Natural killer cell (primary cell): Measurements from ENCODE around the gene TGIF2. TPM values are rescaled to one million over a fixed set of nuclear protein-coding genes. Genes with fewer than 3 reads are reported as not detected.

Experiments
- ATAC-seq, 3 donors: fragments of 150-1000 bp in 2 of 3; fragments of 200-7000 bp in 1 of 3; cut with Tn5 transposase; 1 replicate in 1 of 3; 2 replicates in 2 of 3; pipeline ENCODE4 v1.10.0; 2021; ENCODE audit warnings: mild to moderate bottlenecking in 2 of 3, moderate library complexity in 2 of 3
- DNase-seq, 2 donors: peaks; one replicate each; pipeline versions ENCODE4 v3.0.0 to v3.0.0-alpha.2; 2013 to 2021; ENCODE audit warnings: mixed read lengths in 1 of 2
- H3K27ac ChIP-seq: one replicate; pipeline ENCODE4 v1.5.1; 2013; ENCODE audit warnings: mild to moderate bottlenecking, low read length
- H3K27me3 ChIP-seq: one replicate; pipeline ENCODE4 v1.6.1; 2013; ENCODE audit warnings: low read length; ENCODE audit not compliant: control insufficient read depth, insufficient read depth
- H3K36me3 ChIP-seq: one replicate; pipeline ENCODE4 v1.6.1; 2013; ENCODE audit warnings: low read length; ENCODE audit not compliant: control insufficient read depth, insufficient read depth
- H3K4me1 ChIP-seq: one replicate; pipeline ENCODE4 v1.6.1; 2013; ENCODE audit warnings: low read length; ENCODE audit not compliant: control insufficient read depth, insufficient read depth
- H3K4me3 ChIP-seq: one replicate; pipeline ENCODE4 v1.5.1; 2013; ENCODE audit warnings: low read length
- H3K9me3 ChIP-seq: one replicate; pipeline ENCODE4 v1.6.1; 2013; ENCODE audit warnings: low read length; ENCODE audit not compliant: control insufficient read depth, insufficient read depth
- H3K27ac Mint-ChIP-seq, 2 donors: one replicate each; pipeline ENCODE4 v1.8.0; 2022; ENCODE audit warnings: mild to moderate bottlenecking in 2 of 2, mixed read lengths in 2 of 2, moderate library complexity in 1 of 2
- H3K27me3 Mint-ChIP-seq, 2 donors: one replicate each; pipeline ENCODE4 v1.8.0; 2022; ENCODE audit warnings: low read depth in 2 of 2, mixed read lengths in 2 of 2
- H3K36me3 Mint-ChIP-seq: one replicate; pipeline ENCODE4 v1.8.0; 2022; ENCODE audit warnings: mixed read lengths
- H3K4me1 Mint-ChIP-seq, 2 donors: one replicate each; pipeline ENCODE4 v1.8.0; 2022; ENCODE audit warnings: mixed read lengths in 2 of 2
- H3K4me3 Mint-ChIP-seq: one replicate; pipeline ENCODE4 v1.8.0; 2022; ENCODE audit warnings: mild to moderate bottlenecking, moderate library complexity, mixed read lengths
- H3K9me3 Mint-ChIP-seq, 2 donors: one replicate each; pipeline ENCODE4 v1.8.0; 2022; ENCODE audit warnings: mixed read lengths in 2 of 2
- CTCF ChIP-seq: fragments of 200-600 bp; IDR thresholded peaks from one replicate; pipeline ENCODE4 v1.8.0; 2022; ENCODE audit warnings: antibody characterized with exemption
- WGBS: methylation state at CpG from one replicate; pipeline ENCODE4 v1.1.7; 2013; ENCODE audit warnings: missing lambda C conversion rate; ENCODE audit not compliant: insufficient coverage; 5-methylcytosine and 5-hydroxymethylcytosine counted together
- intact Hi-C: fragments of 100-400 bp; cut with micrococcal nuclease; formaldehyde crosslinking; loops from one replicate; pipeline ENCODE4 v1.14.2; 2022
- total RNA-seq, 4 donors: library from RNA; stranded (reverse); fragments of 120-200 nt in 1 of 4; gene quantifications; one replicate each; pipeline versions ENCODE4 v1.2.3 to v1.2.4, GENCODE V29; 2013 to 2022

Gene TGIF2
- total RNA-seq, 3 donors from 2014 or later (not counting 1 experiment from before 2014, with no cell fraction given), result 19.9 to 28.5 (median 25.9) TPM

GRCh38 chr20:36578356-36579041, 5.1 kb downstream of the TGIF2 start:
- 97% methylated on average over 15 of the region's 15 CpGs for WGBS
- ATAC-seq (no peak), DNase-seq (peak in 1 of 2 donors; percentile 2)
- H3K36me3 Mint-ChIP-seq, result no peaks in the 10 kb centered on the region
- Histone ChIP-seq H3K27ac (no peak overlapping the region), H3K4me1 (peaks cover 13% of the 10 kb centered on the region), H3K27me3 (no peaks in the 10 kb centered on the region), H3K36me3 (peaks cover 32% of the 10 kb centered on the region), H3K4me3 (no peak overlapping the region), H3K9me3 (no peaks in the 10 kb centered on the region)
- no peaks in the 10 kb centered on the region for H3K27me3 Mint-ChIP-seq
- H3K9me3 Mint-ChIP-seq, result no peaks in the 10 kb centered on the region
- H3K4me1 Mint-ChIP-seq, result peaks cover 15% of the 10 kb centered on the region in 2 donors
- TF ChIP-seq CTCF, result no peak
- intact Hi-C loops, result no loop called here
- no peak overlapping the region for H3K4me3 Mint-ChIP-seq
- H3K27ac Mint-ChIP-seq, result no peak overlapping the region

- intact Hi-C loops, result no loop called here
- H3K4me1 ChIP-seq, result peaks cover 7% of the 10 kb centered on the region
- Mint-ChIP-seq H3K36me3 (no peaks in the 10 kb centered on the region), H3K4me1 (peaks cover 8% of the 10 kb centered on the region in 2 donors), H3K4me3 (peak overlapping the region; percentile 47), H3K9me3 (no peaks in the 10 kb centered on the region), H3K27me3 (no peaks in the 10 kb centered on the region), H3K27ac (peak overlapping the region in 1 of 2 donors; percentile 21)
- TF ChIP-seq CTCF, result no peak
- DNase-seq (no peak), ATAC-seq (no peak)
- H3K27me3 ChIP-seq, result no peaks in the 10 kb centered on the region
- 97% methylated on average over 2 of the region's 2 CpGs for WGBS
- H3K4me3 ChIP-seq, result no peak overlapping the region
- no peak overlapping the region for H3K27ac ChIP-seq
- H3K9me3 ChIP-seq, result no peaks in the 10 kb centered on the region
- H3K36me3 ChIP-seq, result peaks cover 36% of the 10 kb centered on the region
These were observed 6.7 kb downstream of the TGIF2 start for GRCh38 chr20:36579996-36580545.

DNA sequence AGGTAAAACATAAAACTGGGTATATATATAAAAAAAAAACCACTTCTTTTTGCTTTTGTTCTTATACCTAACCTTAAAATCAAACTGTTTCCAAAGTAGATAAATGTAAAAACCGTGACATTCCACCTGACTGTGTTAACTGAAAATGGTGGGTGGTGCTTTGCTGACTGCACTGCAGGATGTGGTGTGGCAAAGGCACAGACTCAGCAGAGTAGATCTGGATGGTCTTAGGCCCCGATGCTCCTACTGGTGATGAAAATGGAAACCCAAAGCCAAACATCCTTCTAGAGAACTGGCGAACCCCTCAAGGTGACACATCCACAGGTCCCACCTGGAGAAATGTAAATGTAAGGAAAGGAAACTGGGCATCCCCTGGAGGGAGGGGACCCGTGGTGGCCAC, 8.9 kb downstream of the TGIF2 start:
- no peak for TF ChIP-seq CTCF
- no peak overlapping the region for H3K4me3 Mint-ChIP-seq

More for the DNA sequence above, 8.9 kb downstream of the TGIF2 start:
- ATAC-seq (peak; percentile 32 to 63 (median 37)), DNase-seq (peak in 1 of 2 donors; percentile 48)
- intact Hi-C loops, result no loop called here
- Mint-ChIP-seq H3K9me3 (no peaks in the 10 kb centered on the region), H3K27me3 (no peaks in the 10 kb centered on the region), H3K36me3 (no peaks in the 10 kb centered on the region), H3K4me1 (peaks cover 0 to 3% of the 10 kb centered on the region in 2 donors), H3K27ac (peak overlapping the region; percentile 44 to 54)
- Histone ChIP-seq H3K27me3 (no peaks in the 10 kb centered on the region), H3K4me1 (no peaks in the 10 kb centered on the region), H3K36me3 (peaks cover 36% of the 10 kb centered on the region), H3K4me3 (no peak overlapping the region), H3K27ac (no peak overlapping the region), H3K9me3 (no peaks in the 10 kb centered on the region)
- 58% methylated on average over 3 of the region's 4 CpGs for WGBS
